Bronchial epithelial cell (primary cell): ENCODE data around the gene KDM4C. TPM values are rescaled to one million over a fixed set of nuclear protein-coding genes. Genes with fewer than 3 reads are reported as not detected.

Experiments
- DNase-seq: peaks from one replicate; pipeline ENCODE4 v3.0.0-alpha.2; 2010; ENCODE audit warnings: low read depth
- FAIRE-seq: peaks from 2 replicates; lab custom pipeline; 2011; peaks lifted over from hg19 to GRCh38; lab: Jason Lieb, UNC
- H3K27me3 ChIP-seq: 2 replicates; pipeline ENCODE4 v1.5.1; 2011; ENCODE audit warnings: low read length; ENCODE audit not compliant: control insufficient read depth, insufficient read depth
- H3K36me3 ChIP-seq: 2 replicates; pipeline ENCODE4 v1.5.1; 2011; ENCODE audit warnings: low read length; ENCODE audit not compliant: control insufficient read depth, insufficient read depth
- H3K4me3 ChIP-seq: 2 replicates; pipeline ENCODE4 v1.5.1; 2011; ENCODE audit warnings: mild to moderate bottlenecking, low read depth, low read length, control low read depth
- total RNA-seq: library from RNA; depleted of rRNA; stranded (reverse); fragments of >200 nt; gene quantifications from 2 replicates; pipeline ENCODE4 v1.2.1, GENCODE V29; 2014
- TF ChIP-seq, protein P1 (sequence below): IDR thresholded peaks from 2 replicates; pipeline ENCODE4 v1.5.1; 2011; ENCODE audit warnings: mild to moderate bottlenecking, moderate library complexity, low read length, control low read depth, inconsistent platforms; ENCODE audit not compliant: insufficient read depth, severe bottlenecking

Gene KDM4C
- total RNA-seq, 1 donor from 2014 or later, result 36.6 TPM

DNA sequence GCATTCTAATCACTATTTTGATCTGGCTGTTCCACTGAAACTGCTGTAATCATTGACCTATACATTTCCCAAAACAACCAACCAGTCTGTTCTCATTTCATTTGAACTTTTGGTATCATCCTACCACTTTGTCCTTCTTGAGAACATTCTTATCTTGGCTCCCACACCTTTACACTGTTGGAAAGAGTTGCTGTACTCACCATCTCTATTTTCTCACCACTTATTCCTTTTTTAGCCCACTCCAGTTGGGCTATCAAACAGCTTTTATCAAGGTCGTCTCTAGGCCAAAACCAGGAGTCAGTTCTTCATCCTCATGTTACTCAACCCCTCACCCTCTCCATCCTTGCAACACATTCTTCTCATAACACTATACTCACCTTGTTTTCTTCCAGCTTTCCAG, 170.1 kb downstream of the KDM4C start:
- Histone ChIP-seq H3K27me3 (no peaks in the 10 kb centered on the region), H3K4me3 (no peak overlapping the region), H3K36me3 (peaks cover 1% of the 10 kb centered on the region)
- TF ChIP-seq, protein P1, sequence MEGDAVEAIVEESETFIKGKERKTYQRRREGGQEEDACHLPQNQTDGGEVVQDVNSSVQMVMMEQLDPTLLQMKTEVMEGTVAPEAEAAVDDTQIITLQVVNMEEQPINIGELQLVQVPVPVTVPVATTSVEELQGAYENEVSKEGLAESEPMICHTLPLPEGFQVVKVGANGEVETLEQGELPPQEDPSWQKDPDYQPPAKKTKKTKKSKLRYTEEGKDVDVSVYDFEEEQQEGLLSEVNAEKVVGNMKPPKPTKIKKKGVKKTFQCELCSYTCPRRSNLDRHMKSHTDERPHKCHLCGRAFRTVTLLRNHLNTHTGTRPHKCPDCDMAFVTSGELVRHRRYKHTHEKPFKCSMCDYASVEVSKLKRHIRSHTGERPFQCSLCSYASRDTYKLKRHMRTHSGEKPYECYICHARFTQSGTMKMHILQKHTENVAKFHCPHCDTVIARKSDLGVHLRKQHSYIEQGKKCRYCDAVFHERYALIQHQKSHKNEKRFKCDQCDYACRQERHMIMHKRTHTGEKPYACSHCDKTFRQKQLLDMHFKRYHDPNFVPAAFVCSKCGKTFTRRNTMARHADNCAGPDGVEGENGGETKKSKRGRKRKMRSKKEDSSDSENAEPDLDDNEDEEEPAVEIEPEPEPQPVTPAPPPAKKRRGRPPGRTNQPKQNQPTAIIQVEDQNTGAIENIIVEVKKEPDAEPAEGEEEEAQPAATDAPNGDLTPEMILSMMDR, result no peak
- FAIRE-seq (no peak), DNase-seq (no peak)

DNA sequence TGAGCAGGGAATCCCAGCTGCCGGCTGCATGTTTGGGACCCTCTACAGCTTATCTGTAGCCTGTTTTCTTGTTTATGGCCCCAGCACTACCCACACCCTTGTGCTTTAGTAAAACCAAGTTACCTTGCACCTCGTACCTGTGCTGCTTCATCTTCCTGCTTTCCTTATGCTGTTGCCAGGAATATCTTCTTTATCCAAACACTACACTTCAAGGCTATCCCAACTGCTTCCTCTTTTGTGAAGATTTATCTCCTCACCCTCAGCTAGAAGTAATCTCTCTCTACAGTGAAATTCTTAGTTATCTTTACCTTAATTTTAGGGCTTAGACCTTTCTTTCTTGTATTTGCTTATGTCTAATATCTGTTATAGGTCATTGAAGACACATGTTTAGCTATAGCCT, 171.1 kb downstream of the KDM4C start:
- no peaks in the 10 kb centered on the region for H3K27me3 ChIP-seq
- DNase-seq (no peak), FAIRE-seq (no peak)
- H3K36me3 ChIP-seq, result peaks cover 1% of the 10 kb centered on the region
- TF ChIP-seq, protein P1, result no peak
- H3K4me3 ChIP-seq, result no peak overlapping the region

DNA sequence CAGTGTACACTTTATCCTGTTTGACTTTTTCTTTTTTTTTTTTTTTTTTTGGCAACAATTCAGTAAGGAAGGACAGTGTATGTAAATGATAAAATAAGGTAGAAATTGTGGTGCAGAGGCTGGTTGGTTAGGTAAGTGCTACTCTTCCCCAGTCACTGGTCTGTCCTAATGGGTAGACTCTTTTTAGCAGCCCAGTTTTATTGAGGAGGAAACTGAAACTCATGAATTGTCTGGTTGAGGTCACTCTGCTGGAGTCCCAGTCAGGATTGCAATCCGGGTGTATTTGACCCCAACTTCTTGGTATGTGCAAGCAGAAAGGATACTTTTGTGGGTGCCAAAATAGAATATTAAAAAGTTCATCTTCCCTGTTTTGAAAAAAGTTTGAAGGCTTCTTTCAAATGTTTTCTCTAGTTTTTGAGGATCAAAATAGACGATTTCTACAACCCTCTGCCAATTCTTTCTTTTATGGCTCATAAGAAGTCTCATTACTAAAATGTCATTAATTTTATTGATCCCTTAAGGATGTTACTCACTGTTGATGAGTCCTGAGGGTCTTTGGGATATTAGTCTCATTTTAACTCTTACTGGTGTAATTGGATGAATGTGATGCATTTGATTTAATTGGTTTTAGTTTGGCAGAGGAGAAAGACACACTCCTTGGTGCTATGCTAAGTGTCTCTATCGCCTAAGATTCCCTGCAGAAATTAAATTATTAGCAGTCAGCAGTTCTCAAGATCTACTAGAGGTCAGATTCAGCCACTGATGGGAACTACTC, 171.9 kb downstream of the KDM4C start:
- TF ChIP-seq, protein P1, result no peak
- no peak for FAIRE-seq

DNA sequence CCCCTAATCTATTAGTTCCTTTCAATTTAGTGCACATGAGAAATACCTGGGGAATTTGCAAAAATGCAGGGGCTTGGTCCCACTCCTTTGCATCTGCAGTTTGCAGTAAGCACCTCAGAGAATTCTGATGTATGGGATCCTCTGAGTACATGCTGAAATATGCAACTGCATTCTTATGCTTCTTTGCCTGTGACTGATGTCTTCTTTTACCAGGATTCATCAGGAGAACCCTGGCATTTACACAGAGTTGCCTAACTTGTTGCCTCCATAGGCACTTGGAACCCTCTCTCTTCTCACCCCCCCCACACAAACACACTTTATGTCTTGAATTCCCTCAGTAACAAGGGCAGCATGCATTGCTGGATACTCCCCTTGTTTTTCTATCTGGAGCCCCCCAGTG, 173.1 kb downstream of the KDM4C start:
- Histone ChIP-seq H3K27me3 (no peaks in the 10 kb centered on the region), H3K36me3 (peaks cover 1% of the 10 kb centered on the region), H3K4me3 (no peak overlapping the region)
- no peak for FAIRE-seq
- TF ChIP-seq, protein P1, result no peak
- DNase-seq, result peak; percentile 54

More for the DNA sequence above, 171.9 kb downstream of the KDM4C start:
- H3K4me3 ChIP-seq, result no peak overlapping the region
- no peak for DNase-seq
- H3K27me3 ChIP-seq, result no peaks in the 10 kb centered on the region
- H3K36me3 ChIP-seq, result peaks cover 1% of the 10 kb centered on the region

DNA sequence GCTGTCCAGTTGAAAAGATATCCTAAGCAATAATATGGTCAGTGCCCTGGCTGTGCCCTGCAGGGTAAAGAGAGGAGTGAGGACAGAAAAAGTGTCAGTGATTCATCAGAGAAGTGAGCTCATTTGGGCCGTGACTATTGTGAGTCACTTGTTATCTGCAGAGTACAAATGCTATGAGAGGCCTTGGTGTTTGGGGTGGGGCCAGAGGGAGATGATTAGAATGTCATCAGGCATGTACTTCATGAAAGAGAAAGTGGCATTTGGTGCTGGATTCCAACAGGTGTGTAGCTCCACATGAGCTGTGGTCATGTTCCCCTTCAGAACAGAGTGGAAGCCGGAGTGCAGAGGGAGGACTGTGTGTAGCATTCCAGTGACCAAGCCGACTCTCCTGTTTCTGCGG, 174.1 kb downstream of the KDM4C start:
- TF ChIP-seq, protein P1, result no peak
- FAIRE-seq, result peak; percentile 32
- Histone ChIP-seq H3K36me3 (peaks cover 1% of the 10 kb centered on the region), H3K4me3 (no peak overlapping the region), H3K27me3 (no peaks in the 10 kb centered on the region)
- peak; percentile 89 for DNase-seq
